Neural crest cell (in vitro differentiated cells): ENCODE measurements around the gene NPHP1. TPM values are rescaled to one million over a fixed set of nuclear protein-coding genes. Genes with fewer than 3 reads are reported as not detected.
"Not testable (repeated sequence)": the region's sequence is repeated elsewhere in the genome, so short reads cannot be mapped to it uniquely, and the experiment has no call there.

Source experiments
- DNase-seq: peaks from one replicate; pipeline ENCODE4 v3.0.0; 2021; ENCODE audit warnings: low read depth, mixed read lengths, low spot score
- H3K27ac Mint-ChIP-seq: one replicate; pipeline ENCODE4 v1.8.0; 2021; ENCODE audit warnings: mild to moderate bottlenecking, mixed read lengths; ENCODE audit not compliant: unreplicated experiment
- H3K27me3 Mint-ChIP-seq: 2 replicates; pipeline ENCODE4 v1.8.0; 2021; ENCODE audit warnings: low read depth, mild to moderate bottlenecking, mixed read lengths
- H3K36me3 Mint-ChIP-seq: 2 replicates; pipeline ENCODE4 v1.8.0; 2021; ENCODE audit warnings: low read depth, mild to moderate bottlenecking, mixed read lengths
- H3K4me1 Mint-ChIP-seq: 2 replicates; pipeline ENCODE4 v1.8.0; 2021; ENCODE audit warnings: mixed read lengths
- H3K4me3 Mint-ChIP-seq: one replicate; pipeline ENCODE4 v1.8.0; 2021; ENCODE audit warnings: mild to moderate bottlenecking, mixed read lengths
- H3K9me3 Mint-ChIP-seq: 2 replicates; pipeline ENCODE4 v1.8.0; 2021; ENCODE audit warnings: mixed read lengths
- CTCF ChIP-seq: fragments of 200-600 bp; sonication (generic); conservative IDR thresholded peaks from 2 replicates; pipeline ENCODE4 v1.5.0; 2021; ENCODE audit warnings: antibody characterized with exemption, mild to moderate bottlenecking
- total RNA-seq: library from RNA; stranded (reverse); gene quantifications from 2 replicates; pipeline ENCODE4 v1.2.1, GENCODE V29; 2021

The NPHP1 gene
- total RNA-seq, 1 donor from 2014 or later, result 7.3 TPM

DNA sequence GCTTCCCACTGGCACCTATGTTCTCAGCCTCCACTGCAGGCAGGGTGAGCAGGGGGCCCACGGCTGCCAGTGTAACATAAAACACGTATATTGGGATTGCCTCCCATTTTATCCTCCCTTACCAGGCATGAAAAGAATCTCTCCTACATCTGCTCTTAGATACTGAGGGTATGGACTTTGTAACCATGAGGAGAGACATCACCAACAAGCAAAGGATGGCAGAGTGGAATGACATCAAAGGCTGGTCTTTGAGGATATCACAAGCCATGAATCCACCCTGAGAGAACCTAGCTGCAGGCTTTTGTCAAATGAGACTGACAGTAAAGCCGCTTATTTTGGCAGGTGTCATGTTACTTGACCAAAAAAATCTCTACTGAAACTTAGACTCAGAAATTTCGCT, 7.4 kb downstream of the NPHP1 start:
- Mint-ChIP-seq H3K36me3 (peaks cover 9% of the 10 kb centered on the region), H3K27me3 (no peaks in the 10 kb centered on the region), H3K4me3 (no peak overlapping the region), H3K9me3 (no peaks in the 10 kb centered on the region), H3K4me1 (no peaks in the 10 kb centered on the region), H3K27ac (no peak overlapping the region)
- no peak for DNase-seq
- TF ChIP-seq CTCF, result no peak

GRCh38 chr2:110190169-110190568, 14.6 kb downstream of the NPHP1 start:
- not testable (repeated sequence) for DNase-seq, H3K4me3 Mint-ChIP-seq, H3K27me3 Mint-ChIP-seq, H3K4me1 Mint-ChIP-seq, H3K27ac Mint-ChIP-seq
- Mint-ChIP-seq H3K9me3 (peaks cover 17% of the 10 kb centered on the region), H3K36me3 (peaks cover 34% of the 10 kb centered on the region)

GRCh38 chr2:110182449-110182848, 22.4 kb downstream of the NPHP1 start:
- Mint-ChIP-seq H3K27me3 (no peaks in the 10 kb centered on the region), H3K9me3 (peaks cover 22% of the 10 kb centered on the region), H3K4me1 (no peaks in the 10 kb centered on the region), H3K4me3 (no peak overlapping the region), H3K27ac (no peak overlapping the region), H3K36me3 (peaks cover 37% of the 10 kb centered on the region)
- no peak for DNase-seq
- TF ChIP-seq CTCF, result no peak

- no peak for DNase-seq
- no peaks in the 10 kb centered on the region for H3K27me3 Mint-ChIP-seq
- no peak for TF ChIP-seq CTCF
- no peak overlapping the region for H3K27ac Mint-ChIP-seq
- no peak overlapping the region for H3K4me3 Mint-ChIP-seq
- peaks cover 14% of the 10 kb centered on the region for H3K9me3 Mint-ChIP-seq
- peaks cover 28% of the 10 kb centered on the region for H3K36me3 Mint-ChIP-seq
- no peaks in the 10 kb centered on the region for H3K4me1 Mint-ChIP-seq
These were observed 24.8 kb downstream of the NPHP1 start for GRCh38 chr2:110180036-110180435.

- H3K4me1 Mint-ChIP-seq, result no peaks in the 10 kb centered on the region
- no peak overlapping the region for H3K27ac Mint-ChIP-seq
- H3K9me3 Mint-ChIP-seq, result no peaks in the 10 kb centered on the region
- no peaks in the 10 kb centered on the region for H3K27me3 Mint-ChIP-seq
- H3K4me3 Mint-ChIP-seq, result no peak overlapping the region
- no peaks in the 10 kb centered on the region for H3K36me3 Mint-ChIP-seq
- no peak for TF ChIP-seq CTCF
- no peak for DNase-seq
These were observed 31.3 kb downstream of the NPHP1 start for GRCh38 chr2:110173523-110173922.

- Mint-ChIP-seq H3K27me3 (no peaks in the 10 kb centered on the region), H3K4me1 (no peaks in the 10 kb centered on the region), H3K4me3 (no peak overlapping the region), H3K9me3 (no peaks in the 10 kb centered on the region), H3K36me3 (no peaks in the 10 kb centered on the region), H3K27ac (no peak overlapping the region)
- TF ChIP-seq CTCF, result no peak
- DNase-seq, result no peak
These were observed 32.3 kb downstream of the NPHP1 start for GRCh38 chr2:110172506-110172905.
